ENCODE measurements around the gene CHRNA5.
"Not testable (repeated sequence)": the region's sequence is repeated elsewhere in the genome, so short reads cannot be mapped to it uniquely, and the experiment has no call there.

CHRNA5 gene

GRCh38 chr15:78538358-78538757, 27.0 kb upstream of the CHRNA5 start:
- Histone ChIP-seq H3K9me3 (ENCODE audit: control extremely low read depth in 1 of 5, control insufficient read depth in 4 of 5, insufficient read depth in 2 of 5, low read depth in 1 of 5, low read length in 4 of 5) (no peaks in the 10 kb centered on the region), H3K4me1 (ENCODE audit: control extremely low read depth in 1 of 4, control insufficient read depth in 4 of 4, insufficient read depth in 4 of 4, low read length in 3 of 4) (peaks cover 7 to 21% (median 16%) of the 10 kb centered on the region in 4 experiments), H3K4me3 (ENCODE audit: control insufficient read depth in 1 of 7, extremely low read depth in 1 of 7, insufficient read depth in 4 of 7, low read depth in 2 of 7, low read length in 6 of 7) (no peak overlapping the region), H3K27me3 (replicated peaks in 2 of 5; ENCODE audit: control insufficient read depth in 4 of 5, insufficient read depth in 5 of 5, low read length in 4 of 5) (no peaks in the 10 kb centered on the region), H3K27ac (ENCODE audit: insufficient read depth in 1 of 2, low read depth in 1 of 2, low read length in 2 of 2, poor library complexity in 1 of 2, severe bottlenecking in 2 of 2) (no peak overlapping the region), H3K36me3 (ENCODE audit: control insufficient read depth in 4 of 4, insufficient read depth in 4 of 4, low read length in 3 of 4) (peaks cover 5 to 17% (median 10%) of the 10 kb centered on the region in 4 experiments)
- no peak for DNase-seq
- WGBS (ENCODE audit: insufficient coverage) = 100% methylated on average over 1 of the region's 1 CpG
- POLR2A ChIA-PET = no interaction called here
- CTCF ChIA-PET = no interaction called here

DNA sequence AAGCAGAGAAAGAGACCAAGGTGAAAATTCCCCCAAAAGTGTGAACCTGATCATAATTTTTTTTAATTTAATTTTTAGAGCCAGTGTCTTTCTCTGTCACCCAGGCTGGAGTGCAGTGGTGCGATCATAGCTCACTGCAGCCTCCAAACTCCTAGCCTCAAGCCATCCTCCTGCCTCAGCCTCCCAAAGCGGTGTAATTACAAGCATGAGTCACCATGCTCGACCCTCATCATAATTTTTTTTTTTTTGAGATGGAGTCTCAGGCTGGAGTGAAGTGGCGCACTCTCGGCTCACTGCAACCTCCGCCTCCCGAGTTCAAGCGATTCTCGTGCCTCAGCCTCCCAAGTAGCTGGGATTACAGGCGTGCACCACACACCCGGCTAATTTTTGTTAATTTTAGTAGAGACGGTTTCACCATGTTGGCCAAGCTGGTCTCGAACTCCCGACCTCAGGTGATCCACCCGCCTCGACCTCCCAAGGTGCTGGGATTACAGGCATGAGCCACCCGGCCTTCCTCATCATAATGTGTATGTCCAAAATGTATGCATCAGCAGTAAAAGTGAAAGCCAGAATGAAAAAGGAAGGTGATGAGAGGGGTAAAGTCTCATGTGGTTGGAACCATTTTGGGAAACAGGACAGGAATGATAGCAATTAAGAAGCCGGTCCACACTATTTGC, 25.7 kb upstream of the CHRNA5 start:
- DNase-seq; H3K9me3 ChIP-seq (ENCODE audit: control extremely low read depth in 1 of 5, control insufficient read depth in 4 of 5, insufficient read depth in 2 of 5, low read depth in 1 of 5, low read length in 4 of 5); H3K27me3 ChIP-seq (replicated peaks in 2 of 5; ENCODE audit: control insufficient read depth in 4 of 5, insufficient read depth in 5 of 5, low read length in 4 of 5): not testable (repeated sequence)
- POLR2A ChIA-PET = interaction anchor here (1.7 kb wide), 1 partner anchor 26 kb away, joined by 15 read pairs; the partner anchor contains the start of gene CHRNA5
- peaks cover 6 to 24% (median 15%) of the 10 kb centered on the region in 4 experiments for H3K36me3 ChIP-seq (ENCODE audit: control insufficient read depth in 4 of 4, insufficient read depth in 4 of 4, low read length in 3 of 4)
- H3K27ac ChIP-seq (ENCODE audit: insufficient read depth in 1 of 2, low read depth in 1 of 2, low read length in 2 of 2, poor library complexity in 1 of 2, severe bottlenecking in 2 of 2) = peak overlapping the region; percentile 97 to 99
- H3K4me3 ChIP-seq (ENCODE audit: control insufficient read depth in 1 of 7, extremely low read depth in 1 of 7, insufficient read depth in 4 of 7, low read depth in 2 of 7, low read length in 6 of 7) = peak overlapping the region in 6 of 7 experiments; percentile 91 to 95 (median 93)
- CTCF ChIA-PET = interaction anchor here (0.6 to 3.0 kb wide), 3 partner anchors 23 to 31 kb away, joined by 3 to 9 read pairs (median 4); partner anchors contain the start of gene CHRNA5
- WGBS (ENCODE audit: insufficient coverage) = 76% methylated on average over 15 of the region's 18 CpGs
- peaks cover 7 to 21% (median 16%) of the 10 kb centered on the region in 4 experiments for H3K4me1 ChIP-seq (ENCODE audit: control extremely low read depth in 1 of 4, control insufficient read depth in 4 of 4, insufficient read depth in 4 of 4, low read length in 3 of 4)

DNA sequence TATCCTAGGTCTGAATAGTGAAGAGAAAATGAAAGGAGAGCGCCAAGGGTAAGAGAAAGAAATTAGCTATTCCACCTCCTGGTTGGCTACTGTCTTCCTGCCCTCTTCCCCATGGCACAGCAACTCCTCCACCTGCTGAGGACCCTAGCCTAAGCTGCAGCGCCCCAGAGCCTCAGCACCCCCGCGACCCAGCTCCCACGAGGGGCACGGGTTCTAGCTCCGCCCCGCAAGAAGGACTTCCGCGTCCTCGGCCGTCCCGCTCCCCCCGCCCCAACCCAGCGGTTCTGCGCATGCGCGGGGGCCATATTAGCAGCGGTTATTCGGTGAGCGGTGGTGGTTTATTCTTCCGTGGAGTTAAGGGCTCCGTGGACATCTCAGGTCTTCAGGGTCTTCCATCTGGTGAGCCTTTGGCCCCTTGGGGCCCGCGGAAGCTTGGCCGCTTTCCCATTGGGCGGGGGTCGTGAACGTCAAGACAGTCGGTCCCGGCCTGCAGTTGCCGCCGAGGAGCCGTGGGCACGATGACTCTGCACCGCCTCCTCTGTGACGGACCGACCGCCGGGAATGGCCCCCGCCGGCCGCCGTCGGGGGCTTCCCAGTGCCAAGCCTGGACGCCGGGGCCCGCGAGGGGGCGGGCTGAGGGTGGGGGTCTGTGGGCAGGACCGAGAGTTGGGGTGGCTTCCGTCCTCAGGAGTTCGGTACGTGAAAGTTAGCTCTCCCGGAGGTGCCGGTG, 25.0 kb upstream of the CHRNA5 start, which contains the start of gene PSMA4:
PSMA4 (plus strand) TSS at position 304 of the 730 bp plus-strand sequence. CDS start 1,484 bp downstream, outside the sequence.
- ChIA-PET CTCF (interaction anchor here (0.6 to 3.0 kb wide), 5 partner anchors 23 to 44 kb away, joined by 3 to 9 read pairs (median 3); partner anchors contain the start of gene CHRNA5), POLR2A (interaction anchor here (0.5 to 1.7 kb wide), 3 partner anchors 24 to 73 kb away, joined by 3 to 15 read pairs (median 4); partner anchors contain the start of gene CHRNA5)
- Histone ChIP-seq H3K4me1 (ENCODE audit: control extremely low read depth in 1 of 4, control insufficient read depth in 4 of 4, insufficient read depth in 4 of 4, low read length in 3 of 4) (peaks cover 7 to 21% (median 16%) of the 10 kb centered on the region in 4 experiments), H3K36me3 (ENCODE audit: control insufficient read depth in 4 of 4, insufficient read depth in 4 of 4, low read length in 3 of 4) (peaks cover 8 to 29% (median 20%) of the 10 kb centered on the region in 4 experiments), H3K4me3 (ENCODE audit: control insufficient read depth in 1 of 7, extremely low read depth in 1 of 7, insufficient read depth in 4 of 7, low read depth in 2 of 7, low read length in 6 of 7) (peak within 1 kb of the TSS; percentile 84 to 95 (median 93)), H3K27ac (ENCODE audit: insufficient read depth in 1 of 2, low read depth in 1 of 2, low read length in 2 of 2, poor library complexity in 1 of 2, severe bottlenecking in 2 of 2) (peak within 1 kb of the TSS; percentile 97 to 99), H3K9me3 (ENCODE audit: control extremely low read depth in 1 of 5, control insufficient read depth in 4 of 5, insufficient read depth in 2 of 5, low read depth in 1 of 5, low read length in 4 of 5) (no peaks in the 10 kb centered on the region), H3K27me3 (replicated peaks in 2 of 5; ENCODE audit: control insufficient read depth in 4 of 5, insufficient read depth in 5 of 5, low read length in 4 of 5) (no peaks in the 10 kb centered on the region)
- WGBS (ENCODE audit: insufficient coverage) = 0% methylated on average over 28 of the region's 56 CpGs
- DNase-seq = peak; percentile 90 to 95 (median 95)

- peaks cover 16 to 37% (median 28%) of the 10 kb centered on the region in 4 experiments for H3K36me3 ChIP-seq (ENCODE audit: control insufficient read depth in 4 of 4, insufficient read depth in 4 of 4, low read length in 3 of 4)
- peak in 2 of 3 donors; percentile 21 to 24 for DNase-seq
- 2% methylated on average over 13 of the region's 17 CpGs for WGBS (ENCODE audit: insufficient coverage)
- ChIA-PET POLR2A (interaction anchor here (0.5 to 1.7 kb wide), 4 partner anchors 19 to 72 kb away, joined by 3 to 15 read pairs (median 4); partner anchors contain the start of gene CHRNA5), CTCF (interaction anchor here (0.7 to 3.0 kb wide), 3 partner anchors 24 to 45 kb away, joined by 3 to 9 read pairs (median 3); partner anchors contain the start of gene CHRNA5)
- peak overlapping the region; percentile 84 to 95 (median 93) for H3K4me3 ChIP-seq (ENCODE audit: control insufficient read depth in 1 of 7, extremely low read depth in 1 of 7, insufficient read depth in 4 of 7, low read depth in 2 of 7, low read length in 6 of 7)
- H3K27ac ChIP-seq (ENCODE audit: insufficient read depth in 1 of 2, low read depth in 1 of 2, low read length in 2 of 2, poor library complexity in 1 of 2, severe bottlenecking in 2 of 2) = peak overlapping the region; percentile 97 to 99
- H3K9me3 ChIP-seq (ENCODE audit: control extremely low read depth in 1 of 5, control insufficient read depth in 4 of 5, insufficient read depth in 2 of 5, low read depth in 1 of 5, low read length in 4 of 5) = no peaks in the 10 kb centered on the region
- H3K4me1 ChIP-seq (ENCODE audit: control extremely low read depth in 1 of 4, control insufficient read depth in 4 of 4, insufficient read depth in 4 of 4, low read length in 3 of 4) = peaks cover 7 to 21% (median 16%) of the 10 kb centered on the region in 4 experiments
- no peaks in the 10 kb centered on the region for H3K27me3 ChIP-seq (replicated peaks in 2 of 5; ENCODE audit: control insufficient read depth in 4 of 5, insufficient read depth in 5 of 5, low read length in 4 of 5)
Observed at GRCh38 chr15:78540871-78541743, 24.2 kb upstream of the CHRNA5 start.

- Histone ChIP-seq H3K27me3 (replicated peaks in 2 of 5; ENCODE audit: control insufficient read depth in 4 of 5, insufficient read depth in 5 of 5, low read length in 4 of 5) (no peaks in the 10 kb centered on the region), H3K36me3 (ENCODE audit: control insufficient read depth in 4 of 4, insufficient read depth in 4 of 4, low read length in 3 of 4) (peaks cover 19 to 42% (median 31%) of the 10 kb centered on the region in 4 experiments), H3K4me3 (ENCODE audit: control insufficient read depth in 1 of 7, extremely low read depth in 1 of 7, insufficient read depth in 4 of 7, low read depth in 2 of 7, low read length in 6 of 7) (peak overlapping the region in 6 of 7 experiments; percentile 91 to 95 (median 93)), H3K9me3 (ENCODE audit: control extremely low read depth in 1 of 5, control insufficient read depth in 4 of 5, insufficient read depth in 2 of 5, low read depth in 1 of 5, low read length in 4 of 5) (no peaks in the 10 kb centered on the region), H3K27ac (ENCODE audit: insufficient read depth in 1 of 2, low read depth in 1 of 2, low read length in 2 of 2, poor library complexity in 1 of 2, severe bottlenecking in 2 of 2) (peak overlapping the region; percentile 97 to 99), H3K4me1 (ENCODE audit: control extremely low read depth in 1 of 4, control insufficient read depth in 4 of 4, insufficient read depth in 4 of 4, low read length in 3 of 4) (peaks cover 7 to 21% (median 16%) of the 10 kb centered on the region in 4 experiments)
- ChIA-PET CTCF (interaction anchor here (3.0 kb wide), 1 partner anchor 23 kb away, joined by 9 read pairs; the partner anchor contains the start of gene CHRNA5), POLR2A (interaction anchor here (0.8 kb wide), 1 partner anchor 19 kb away, joined by 4 read pairs; no protein-coding TSS in a partner anchor)
- 50% methylated on average over 1 of the region's 1 CpG for WGBS (ENCODE audit: insufficient coverage)
- DNase-seq = no peak
Observed at GRCh38 chr15:78541744-78542034, 23.6 kb upstream of the CHRNA5 start.

- Histone ChIP-seq H3K27me3 (replicated peaks in 2 of 5; ENCODE audit: control insufficient read depth in 4 of 5, insufficient read depth in 5 of 5, low read length in 4 of 5) (no peaks in the 10 kb centered on the region), H3K36me3 (ENCODE audit: control insufficient read depth in 4 of 4, insufficient read depth in 4 of 4, low read length in 3 of 4) (peaks cover 21 to 50% (median 38%) of the 10 kb centered on the region in 4 experiments), H3K27ac (ENCODE audit: insufficient read depth in 1 of 2, low read depth in 1 of 2, low read length in 2 of 2, poor library complexity in 1 of 2, severe bottlenecking in 2 of 2) (peak overlapping the region in 1 of 2 experiments; percentile 7), H3K4me1 (ENCODE audit: control extremely low read depth in 1 of 4, control insufficient read depth in 4 of 4, insufficient read depth in 4 of 4, low read length in 3 of 4) (peaks cover 7 to 21% (median 16%) of the 10 kb centered on the region in 4 experiments), H3K4me3 (ENCODE audit: control insufficient read depth in 1 of 7, extremely low read depth in 1 of 7, insufficient read depth in 4 of 7, low read depth in 2 of 7, low read length in 6 of 7) (no peak overlapping the region), H3K9me3 (ENCODE audit: control extremely low read depth in 1 of 5, control insufficient read depth in 4 of 5, insufficient read depth in 2 of 5, low read depth in 1 of 5, low read length in 4 of 5) (no peaks in the 10 kb centered on the region)
- POLR2A ChIA-PET = no interaction called here
- 100% methylated on average over 3 of the region's 3 CpGs for WGBS (ENCODE audit: insufficient coverage)
- CTCF ChIA-PET = no interaction called here
- no peak for DNase-seq
Observed at GRCh38 chr15:78542647-78543046, 22.7 kb upstream of the CHRNA5 start.
